ENCODE results near the gene EYA3. TPM values are rescaled to one million over a fixed set of nuclear protein-coding genes. Genes with fewer than 3 reads are reported as not detected.

The EYA3 gene
- total and polyA plus RNA-seq, 2 of the 8 experiments (the other 6 are each of a cell fraction or from before 2014, with no cell fraction given), result 15.0 to 33.9 TPM

DNA sequence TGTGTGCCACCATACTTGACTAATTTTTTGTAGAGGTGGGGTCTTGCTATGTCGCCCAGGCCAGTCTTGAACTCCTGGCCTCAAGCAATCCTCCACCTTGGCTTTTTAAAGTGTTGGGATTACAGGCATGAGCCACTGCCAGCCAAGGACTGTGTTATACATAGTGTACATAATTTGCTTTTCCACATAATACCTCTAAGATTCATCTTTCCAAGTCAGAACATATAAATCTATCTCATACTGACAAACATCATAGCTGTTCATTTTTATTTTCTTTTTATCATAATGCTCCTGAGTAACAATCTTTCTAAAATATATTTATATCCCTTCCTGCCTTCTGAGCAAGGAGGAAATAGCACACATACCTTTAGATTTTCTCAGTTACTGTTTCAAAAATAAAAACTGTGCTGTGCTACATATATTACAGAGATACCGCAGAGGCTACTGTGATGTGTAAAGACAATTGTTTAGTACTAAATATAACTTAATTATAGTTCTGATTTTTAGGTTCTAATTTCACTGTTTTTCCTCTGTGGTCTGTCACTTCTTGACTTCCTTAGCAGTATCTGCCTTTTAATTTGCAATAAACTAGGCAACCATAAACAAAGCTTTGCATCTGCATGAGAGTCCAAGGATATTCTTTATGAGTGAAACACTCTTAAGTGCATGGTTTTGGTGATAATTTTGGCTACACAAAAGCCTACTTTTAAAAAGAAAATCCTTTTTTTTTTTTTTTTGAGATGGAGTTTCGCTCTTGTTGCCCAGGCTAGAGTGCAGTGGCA lies 59.3 kb downstream of the EYA3 start:
- Histone ChIP-seq H3K36me3 (ENCODE audit: control insufficient read depth in 2 of 4, insufficient read depth in 4 of 4, low read length in 3 of 4) (no peaks in the 10 kb centered on the region), H3K23me2 (ENCODE audit: low read depth, low read length) (no peaks in the 10 kb centered on the region), H3K56ac (replicated peaks; ENCODE audit: insufficient read length, low read depth, low read length) (no peak overlapping the region), H3K79me2 (ENCODE audit: control insufficient read depth in 1 of 2, insufficient read depth in 2 of 2, low read length in 2 of 2) (no peaks in the 10 kb centered on the region), H2BK20ac (ENCODE audit: low read length) (no peak overlapping the region), H2AFZ (ENCODE audit: low read length) (no peak overlapping the region), H3K4ac (replicated peaks; ENCODE audit: insufficient read length, low read depth, low read length) (no peak overlapping the region), H2BK15ac (ENCODE audit: low read length) (no peak overlapping the region), H3K4me2 (ENCODE audit: insufficient read depth in 1 of 2, low read depth in 2 of 2, low read length in 2 of 2) (no peak overlapping the region), H4K91ac (replicated peaks; ENCODE audit: insufficient read length, low read length) (no peak overlapping the region), H3K4me1 (replicated peaks in 1 of 4; ENCODE audit: control insufficient read depth in 3 of 4, insufficient read depth in 4 of 4, low read length in 3 of 4) (no peaks in the 10 kb centered on the region), H4K20me1 (replicated peaks in 1 of 2; ENCODE audit: control insufficient read depth in 1 of 2, insufficient read depth in 2 of 2, low read length in 2 of 2) (peaks cover 0 to 2% of the 10 kb centered on the region in 2 experiments), H3K79me1 (ENCODE audit: low read depth, low read length) (no peaks in the 10 kb centered on the region), H3K27me3 (replicated peaks in 1 of 4; ENCODE audit: control insufficient read depth in 3 of 4, extremely low read depth in 1 of 4, insufficient read depth in 3 of 4, low read length in 3 of 4) (no peaks in the 10 kb centered on the region), H3K27ac (ENCODE audit: low read depth, low read length) (no peak overlapping the region), H3K23ac (ENCODE audit: insufficient read length) (no peak overlapping the region), H3K4me3 (ENCODE audit: extremely low read depth in 1 of 4, insufficient read depth in 2 of 4, low read depth in 3 of 4, low read length in 4 of 4) (no peak overlapping the region), H3K9ac (replicated peaks in 1 of 4; ENCODE audit: extremely low read depth in 1 of 4, low read depth in 3 of 4, low read length in 3 of 4) (no peak overlapping the region), H3K14ac (ENCODE audit: insufficient read length) (no peak overlapping the region), H2BK5ac (ENCODE audit: low read depth, low read length) (no peak overlapping the region), H2BK120ac (replicated peaks; ENCODE audit: low read depth, low read length) (no peak overlapping the region), H4K8ac (ENCODE audit: extremely low read depth, insufficient read depth, low read length) (no peak overlapping the region), H3K18ac (ENCODE audit: extremely low read depth, low read length) (no peak overlapping the region), H2BK12ac (ENCODE audit: low read depth, low read length) (no peak overlapping the region), H2AK5ac (ENCODE audit: low read depth, low read length) (no peak overlapping the region), H3K9me3 (ENCODE audit: insufficient read depth in 2 of 2, low read depth in 1 of 2, low read length in 1 of 2) (no peaks in the 10 kb centered on the region), H4K5ac (ENCODE audit: insufficient read length, low read depth, low read length) (no peak overlapping the region)
- FAIRE-seq (no peak), DNase-seq (ENCODE audit: low read depth in 1 of 2, low spot score in 2 of 2) (no peak)
- ChIA-PET POLR2A (ENCODE audit: partially characterized antibody) (interaction anchor here (0.6 kb wide), 2 partner anchors 80 to 135 kb away, joined by 3 to 5 read pairs; no protein-coding TSS in a partner anchor), CTCF (ENCODE audit: partially characterized antibody) (interaction anchor here (0.5 kb wide), 1 partner anchor 339 kb away, joined by 3 read pairs; no protein-coding TSS in a partner anchor)
- WGBS, 2 experiments (ENCODE audit: extremely low coverage in 1 of 2, insufficient coverage in 1 of 2, insufficient read length in 1 of 2, insufficient replicate concordance in 2 of 2, low coverage in 1 of 2, low lambda C conversion rate in 2 of 2, missing lambda C conversion rate in 1 of 2), result 94% methylated on average over 3 of the region's 3 CpGs; no CpG with 5 or more reads in 1 of the 2 experiments
- TF ChIP-seq, protein P1, sequence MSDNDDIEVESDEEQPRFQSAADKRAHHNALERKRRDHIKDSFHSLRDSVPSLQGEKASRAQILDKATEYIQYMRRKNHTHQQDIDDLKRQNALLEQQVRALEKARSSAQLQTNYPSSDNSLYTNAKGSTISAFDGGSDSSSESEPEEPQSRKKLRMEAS (IDR thresholded peaks at IDR 0.05), result no peak
- TF ChIP-seq MAFK (IDR thresholded peaks at IDR 0.05; ENCODE audit: low read depth, low read length) (no peak), NRF1 (IDR thresholded peaks at IDR 0.05; ENCODE audit: low read depth, low read length) (no peak), RBBP5 (IDR thresholded peaks at IDR 0.05; ENCODE audit: borderline replicate concordance, low read depth, low read length) (no peak), TEAD4 (IDR thresholded peaks at IDR 0.05; ENCODE audit: low read depth, low read length) (no peak), CBX8 (IDR thresholded peaks at IDR 0.05; ENCODE audit: borderline replicate concordance, low read depth, low read length) (no peak), HDAC2 (IDR thresholded peaks at IDR 0.05; ENCODE audit: borderline replicate concordance in 1 of 2, low read depth in 2 of 2, low read length in 2 of 2) (no peak), SUZ12 (IDR thresholded peaks at IDR 0.05; ENCODE audit: low read length) (no peak)
- TF ChIP-seq, protein P2, sequence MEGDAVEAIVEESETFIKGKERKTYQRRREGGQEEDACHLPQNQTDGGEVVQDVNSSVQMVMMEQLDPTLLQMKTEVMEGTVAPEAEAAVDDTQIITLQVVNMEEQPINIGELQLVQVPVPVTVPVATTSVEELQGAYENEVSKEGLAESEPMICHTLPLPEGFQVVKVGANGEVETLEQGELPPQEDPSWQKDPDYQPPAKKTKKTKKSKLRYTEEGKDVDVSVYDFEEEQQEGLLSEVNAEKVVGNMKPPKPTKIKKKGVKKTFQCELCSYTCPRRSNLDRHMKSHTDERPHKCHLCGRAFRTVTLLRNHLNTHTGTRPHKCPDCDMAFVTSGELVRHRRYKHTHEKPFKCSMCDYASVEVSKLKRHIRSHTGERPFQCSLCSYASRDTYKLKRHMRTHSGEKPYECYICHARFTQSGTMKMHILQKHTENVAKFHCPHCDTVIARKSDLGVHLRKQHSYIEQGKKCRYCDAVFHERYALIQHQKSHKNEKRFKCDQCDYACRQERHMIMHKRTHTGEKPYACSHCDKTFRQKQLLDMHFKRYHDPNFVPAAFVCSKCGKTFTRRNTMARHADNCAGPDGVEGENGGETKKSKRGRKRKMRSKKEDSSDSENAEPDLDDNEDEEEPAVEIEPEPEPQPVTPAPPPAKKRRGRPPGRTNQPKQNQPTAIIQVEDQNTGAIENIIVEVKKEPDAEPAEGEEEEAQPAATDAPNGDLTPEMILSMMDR (IDR thresholded peaks at IDR 0.05; ENCODE audit: control extremely low read depth in 1 of 3, insufficient read depth in 1 of 3, low read depth in 1 of 3, low read length in 3 of 3), result no peak

All from H1 (cell line).